Measurements from ENCODE around the gene RAPGEF4.
"Not testable (repeated sequence)": the region's sequence is repeated elsewhere in the genome, so short reads cannot be mapped to it uniquely, and the experiment has no call there.

RAPGEF4 gene

DNA sequence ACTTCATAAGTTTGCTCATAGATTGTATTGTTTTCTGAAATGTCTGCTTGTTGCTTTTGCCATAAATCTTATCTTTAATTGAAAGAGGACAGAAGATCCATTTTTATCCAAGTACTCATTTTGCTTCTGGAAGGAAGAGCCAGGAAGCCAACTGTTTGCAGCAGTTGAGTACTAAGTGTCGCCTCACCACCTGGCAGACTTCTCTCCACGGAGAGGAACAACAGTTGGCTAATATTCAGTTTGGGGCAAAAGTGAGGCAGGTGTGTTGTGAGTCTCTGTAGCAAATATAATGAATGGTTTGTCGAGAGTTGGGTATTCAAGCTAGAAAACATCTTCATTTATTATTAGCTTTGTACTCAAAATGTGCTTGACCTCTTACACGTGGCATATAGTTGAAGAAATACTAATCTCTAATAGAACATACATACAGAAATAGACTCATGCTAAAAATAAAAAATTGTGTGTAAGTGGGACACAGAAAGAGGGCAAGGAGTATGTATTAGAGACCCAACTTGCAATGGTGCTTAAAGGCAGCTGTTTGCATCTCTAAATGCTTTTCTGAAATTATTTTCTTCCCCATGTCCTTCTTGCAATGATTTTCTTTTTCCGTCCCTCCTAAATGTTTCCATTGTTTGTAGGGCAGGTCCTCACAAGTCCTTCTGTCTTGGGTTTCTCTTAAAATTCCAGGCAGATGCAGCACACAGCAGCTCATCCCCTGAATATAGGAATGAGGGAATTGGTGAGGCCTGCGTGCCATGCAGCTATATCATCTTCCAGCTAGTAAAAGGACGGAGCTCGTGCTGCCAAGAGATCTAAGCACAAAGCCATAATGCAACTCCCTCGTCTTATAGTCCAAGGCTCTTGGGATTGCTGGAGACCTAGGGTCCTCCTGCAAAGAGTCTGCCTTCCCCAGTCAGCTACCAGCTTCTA lies 295.2 kb downstream of the RAPGEF4 start:
- DNase-seq (ENCODE audit: insufficient read length, low spot score) (no peak), FAIRE-seq (no peak)
- TF ChIP-seq, protein P1, sequence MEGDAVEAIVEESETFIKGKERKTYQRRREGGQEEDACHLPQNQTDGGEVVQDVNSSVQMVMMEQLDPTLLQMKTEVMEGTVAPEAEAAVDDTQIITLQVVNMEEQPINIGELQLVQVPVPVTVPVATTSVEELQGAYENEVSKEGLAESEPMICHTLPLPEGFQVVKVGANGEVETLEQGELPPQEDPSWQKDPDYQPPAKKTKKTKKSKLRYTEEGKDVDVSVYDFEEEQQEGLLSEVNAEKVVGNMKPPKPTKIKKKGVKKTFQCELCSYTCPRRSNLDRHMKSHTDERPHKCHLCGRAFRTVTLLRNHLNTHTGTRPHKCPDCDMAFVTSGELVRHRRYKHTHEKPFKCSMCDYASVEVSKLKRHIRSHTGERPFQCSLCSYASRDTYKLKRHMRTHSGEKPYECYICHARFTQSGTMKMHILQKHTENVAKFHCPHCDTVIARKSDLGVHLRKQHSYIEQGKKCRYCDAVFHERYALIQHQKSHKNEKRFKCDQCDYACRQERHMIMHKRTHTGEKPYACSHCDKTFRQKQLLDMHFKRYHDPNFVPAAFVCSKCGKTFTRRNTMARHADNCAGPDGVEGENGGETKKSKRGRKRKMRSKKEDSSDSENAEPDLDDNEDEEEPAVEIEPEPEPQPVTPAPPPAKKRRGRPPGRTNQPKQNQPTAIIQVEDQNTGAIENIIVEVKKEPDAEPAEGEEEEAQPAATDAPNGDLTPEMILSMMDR (IDR thresholded peaks at IDR 0.05; ENCODE audit: insufficient read depth, missing control alignments) = no peak

DNA sequence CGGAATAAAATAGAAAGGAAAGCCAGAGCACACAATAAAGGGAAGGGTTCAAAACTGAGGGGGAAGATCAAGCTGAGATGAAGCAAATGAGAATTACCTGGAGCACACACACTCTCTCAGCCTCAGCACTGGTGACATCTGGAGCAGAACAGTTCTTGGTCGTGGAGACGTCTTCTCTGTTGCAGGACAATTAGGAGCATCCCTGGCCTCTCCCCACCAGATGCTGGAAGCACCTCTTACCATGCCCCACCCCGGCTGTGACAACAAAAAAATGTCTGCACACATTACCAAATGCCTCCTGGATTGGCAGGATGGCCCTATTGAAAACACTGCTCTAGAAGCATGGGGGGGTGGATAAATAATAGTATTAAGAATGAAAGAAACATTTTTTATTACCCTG lies 296.4 kb downstream of the RAPGEF4 start:
- no peak for FAIRE-seq
- TF ChIP-seq, protein P1 (IDR thresholded peaks at IDR 0.05; ENCODE audit: insufficient read depth, missing control alignments) = no peak

DNA sequence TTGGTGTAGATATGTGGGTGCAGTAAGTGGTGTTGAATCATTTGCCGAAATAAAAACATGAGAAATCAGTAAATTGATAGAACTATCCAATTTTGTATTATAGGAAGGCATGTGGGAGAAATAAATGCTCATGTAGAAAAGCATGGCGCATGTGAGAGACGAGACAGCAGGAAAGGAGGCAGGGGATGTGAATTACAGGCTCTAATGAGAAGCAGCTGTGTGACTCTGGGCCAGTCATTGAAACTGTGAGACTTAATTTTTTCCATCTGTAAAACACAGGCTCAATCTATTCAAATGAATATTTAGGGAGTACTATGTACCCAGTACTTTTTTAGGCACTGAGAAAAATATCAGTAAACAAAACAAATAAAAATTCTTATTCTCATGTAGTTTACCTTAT lies 297.4 kb downstream of the RAPGEF4 start:
- DNase-seq (ENCODE audit: insufficient read length, low spot score) (no peak), FAIRE-seq (no peak)
- TF ChIP-seq, protein P1 (IDR thresholded peaks at IDR 0.05; ENCODE audit: insufficient read depth, missing control alignments) = no peak

More for the DNA sequence above, 296.4 kb downstream of the RAPGEF4 start:
- no peak for DNase-seq (ENCODE audit: insufficient read length, low spot score)

DNA sequence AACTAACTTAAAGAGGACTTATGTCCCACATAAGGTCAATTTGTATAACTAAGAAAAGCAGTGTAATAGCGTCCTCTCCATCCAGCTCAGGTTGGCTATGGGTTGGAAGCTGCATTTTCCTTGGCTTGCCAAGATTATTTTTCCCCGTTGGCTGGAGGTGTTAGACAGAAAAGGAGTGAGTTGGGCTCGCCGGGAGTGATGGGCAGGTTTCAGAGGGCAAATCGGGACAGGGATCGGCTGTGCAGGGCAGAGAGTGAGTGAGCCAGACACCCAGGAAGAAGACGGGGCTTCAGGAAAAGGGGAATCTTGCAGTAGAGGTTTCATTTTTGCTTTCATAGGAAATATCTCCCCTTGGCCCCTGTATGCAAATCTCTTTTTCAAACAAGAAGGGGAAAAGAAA lies 298.5 kb downstream of the RAPGEF4 start:
- DNase-seq (ENCODE audit: insufficient read length, low spot score) (no peak), FAIRE-seq (no peak)
- TF ChIP-seq, protein P1 (IDR thresholded peaks at IDR 0.05; ENCODE audit: insufficient read depth, missing control alignments) = no peak

DNA sequence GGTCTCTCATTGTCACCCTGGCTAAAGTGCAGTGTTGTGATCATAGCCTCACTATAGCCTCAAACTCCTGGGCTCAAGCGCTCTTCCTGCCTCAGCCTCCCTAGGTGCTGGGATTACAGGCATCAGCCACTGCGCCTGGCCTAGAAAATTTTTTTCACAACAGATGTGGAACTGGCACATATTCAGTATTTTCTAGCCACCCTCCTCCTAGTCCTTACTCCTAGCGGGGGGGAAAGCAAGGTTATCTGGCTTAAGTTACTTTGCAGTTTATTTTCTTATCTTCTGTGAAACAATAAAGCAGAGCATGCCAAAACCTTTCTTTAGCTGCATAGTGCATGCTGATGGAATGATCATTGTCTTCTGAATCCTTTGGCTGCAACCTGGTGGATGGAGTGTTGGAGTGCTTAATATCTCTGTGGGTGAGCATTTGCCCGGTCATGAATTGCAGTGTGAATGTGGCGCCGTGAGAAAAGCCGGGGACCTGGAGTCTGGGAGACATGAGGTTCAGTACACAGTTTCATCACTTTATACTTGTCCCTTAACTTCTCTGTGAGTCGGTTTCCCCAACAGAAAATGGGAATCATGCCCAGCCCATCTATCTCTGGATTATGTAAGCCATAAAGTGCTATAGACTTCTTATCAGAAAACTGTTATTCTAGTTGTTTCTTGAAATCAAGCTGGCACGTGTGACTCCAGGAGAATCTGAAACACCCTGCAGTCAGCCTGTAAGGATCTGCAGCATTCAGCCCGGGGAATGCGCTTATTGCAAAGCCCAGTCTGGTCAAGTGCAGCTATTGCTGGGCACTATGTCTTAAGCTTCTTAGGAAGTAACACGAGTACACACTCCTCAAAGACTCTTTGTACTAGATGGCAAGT lies 301.8 kb downstream of the RAPGEF4 start:
- DNase-seq (ENCODE audit: insufficient read length, low spot score) (peak; percentile 31), FAIRE-seq (no peak)
- TF ChIP-seq, protein P1 (IDR thresholded peaks at IDR 0.05; ENCODE audit: insufficient read depth, missing control alignments) = no peak

DNA sequence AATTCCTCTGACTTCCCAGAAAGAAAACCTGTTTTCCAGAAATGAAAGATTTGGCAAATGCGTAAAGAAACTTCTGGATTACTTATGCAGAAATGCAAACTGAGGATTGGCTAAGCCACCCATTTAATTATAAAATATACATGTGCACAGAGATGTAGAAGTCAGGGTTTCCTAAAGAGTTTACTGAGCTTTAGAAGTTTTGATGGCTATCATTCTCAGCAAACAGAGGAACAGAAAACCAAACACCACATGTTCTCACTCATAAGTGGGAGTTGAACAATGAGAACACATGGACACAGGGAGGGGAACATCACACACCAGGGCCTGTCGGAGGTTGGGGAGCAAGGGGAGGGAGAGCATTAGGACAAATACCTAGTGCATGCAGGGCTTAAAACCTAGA lies 302.6 kb downstream of the RAPGEF4 start:
- FAIRE-seq; DNase-seq (ENCODE audit: insufficient read length, low spot score): not testable (repeated sequence)

DNA sequence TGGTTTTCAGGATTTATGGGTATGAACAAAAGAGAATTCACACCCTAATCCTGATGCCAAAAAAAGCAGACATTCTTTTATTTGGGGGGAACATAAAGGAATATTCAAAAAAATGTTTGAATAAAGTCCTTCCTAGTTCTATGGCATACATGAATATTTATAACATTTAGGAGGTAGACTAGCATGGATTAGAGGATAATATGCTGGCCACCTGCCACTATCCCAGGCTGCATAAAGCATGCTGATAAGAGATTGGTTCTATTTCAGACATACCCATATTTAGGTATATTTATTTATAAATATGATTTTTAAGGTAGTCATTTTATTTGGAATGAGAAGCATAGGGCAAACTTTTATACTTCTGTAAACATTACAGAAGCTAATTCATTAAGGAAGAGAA lies 305.1 kb downstream of the RAPGEF4 start:
- no peak for DNase-seq (ENCODE audit: insufficient read length, low spot score)
- TF ChIP-seq, protein P1 (IDR thresholded peaks at IDR 0.05; ENCODE audit: insufficient read depth, missing control alignments) = no peak
- FAIRE-seq = no peak
